Measurements from ENCODE around the gene TNNT3. TPM values are rescaled to one million over a fixed set of nuclear protein-coding genes. Genes with fewer than 3 reads are reported as not detected.

Gene TNNT3
- total RNA-seq, 1 donor from 2014 or later = not detected

DNA sequence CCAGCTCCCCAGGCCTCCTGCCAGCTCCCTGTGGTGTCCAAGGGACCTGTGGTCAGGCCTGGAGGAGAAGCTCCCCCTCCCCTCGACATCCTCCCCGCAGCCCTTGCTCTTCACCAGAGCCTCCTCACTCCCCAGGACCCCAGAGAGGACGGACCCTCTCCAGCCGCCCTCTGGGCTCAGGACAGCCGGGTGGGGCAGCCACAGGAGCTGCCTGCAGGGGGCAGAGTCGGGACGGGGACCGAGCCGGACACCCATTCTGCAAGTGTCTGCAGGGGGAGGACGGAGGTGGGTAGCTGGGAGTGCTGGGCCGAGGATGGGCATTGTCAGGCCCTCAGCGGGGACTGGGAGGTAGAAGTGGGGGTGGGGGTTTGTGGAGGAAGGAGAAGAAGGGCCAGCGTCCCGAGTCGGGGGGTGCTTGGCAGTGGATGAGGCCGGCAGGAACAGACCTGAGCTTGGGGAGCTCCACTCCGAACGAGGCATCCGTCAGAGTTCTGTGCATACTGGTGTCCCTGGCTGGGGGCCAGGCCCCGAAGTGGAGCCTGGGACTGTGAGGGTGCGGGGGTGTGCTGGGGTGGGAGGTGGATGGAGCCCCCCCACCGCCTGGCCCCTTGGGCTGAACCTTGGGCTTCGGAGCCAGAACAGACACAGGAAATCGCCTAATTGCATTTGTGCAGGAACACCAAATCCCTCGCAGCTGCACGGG, 43.0 kb upstream of the TNNT3 start:
- Mint-ChIP-seq H3K36me3 (ENCODE audit: low read depth, unreplicated experiment) (no peaks in the 10 kb centered on the region), H3K4me1 (ENCODE audit: unreplicated experiment) (no peaks in the 10 kb centered on the region), H3K4me3 (ENCODE audit: unreplicated experiment) (no peak overlapping the region), H3K27ac (ENCODE audit: unreplicated experiment) (no peak overlapping the region), H3K9me3 (ENCODE audit: unreplicated experiment) (no peaks in the 10 kb centered on the region), H3K27me3 (ENCODE audit: unreplicated experiment) (peaks cover 7% of the 10 kb centered on the region)
- TF ChIP-seq, protein P1, sequence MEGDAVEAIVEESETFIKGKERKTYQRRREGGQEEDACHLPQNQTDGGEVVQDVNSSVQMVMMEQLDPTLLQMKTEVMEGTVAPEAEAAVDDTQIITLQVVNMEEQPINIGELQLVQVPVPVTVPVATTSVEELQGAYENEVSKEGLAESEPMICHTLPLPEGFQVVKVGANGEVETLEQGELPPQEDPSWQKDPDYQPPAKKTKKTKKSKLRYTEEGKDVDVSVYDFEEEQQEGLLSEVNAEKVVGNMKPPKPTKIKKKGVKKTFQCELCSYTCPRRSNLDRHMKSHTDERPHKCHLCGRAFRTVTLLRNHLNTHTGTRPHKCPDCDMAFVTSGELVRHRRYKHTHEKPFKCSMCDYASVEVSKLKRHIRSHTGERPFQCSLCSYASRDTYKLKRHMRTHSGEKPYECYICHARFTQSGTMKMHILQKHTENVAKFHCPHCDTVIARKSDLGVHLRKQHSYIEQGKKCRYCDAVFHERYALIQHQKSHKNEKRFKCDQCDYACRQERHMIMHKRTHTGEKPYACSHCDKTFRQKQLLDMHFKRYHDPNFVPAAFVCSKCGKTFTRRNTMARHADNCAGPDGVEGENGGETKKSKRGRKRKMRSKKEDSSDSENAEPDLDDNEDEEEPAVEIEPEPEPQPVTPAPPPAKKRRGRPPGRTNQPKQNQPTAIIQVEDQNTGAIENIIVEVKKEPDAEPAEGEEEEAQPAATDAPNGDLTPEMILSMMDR (IDR thresholded peaks at IDR 0.05; ENCODE audit: unreplicated experiment) = peak; percentile 65
- peak; percentile 77 for DNase-seq (ENCODE audit: low spot score)

DNA sequence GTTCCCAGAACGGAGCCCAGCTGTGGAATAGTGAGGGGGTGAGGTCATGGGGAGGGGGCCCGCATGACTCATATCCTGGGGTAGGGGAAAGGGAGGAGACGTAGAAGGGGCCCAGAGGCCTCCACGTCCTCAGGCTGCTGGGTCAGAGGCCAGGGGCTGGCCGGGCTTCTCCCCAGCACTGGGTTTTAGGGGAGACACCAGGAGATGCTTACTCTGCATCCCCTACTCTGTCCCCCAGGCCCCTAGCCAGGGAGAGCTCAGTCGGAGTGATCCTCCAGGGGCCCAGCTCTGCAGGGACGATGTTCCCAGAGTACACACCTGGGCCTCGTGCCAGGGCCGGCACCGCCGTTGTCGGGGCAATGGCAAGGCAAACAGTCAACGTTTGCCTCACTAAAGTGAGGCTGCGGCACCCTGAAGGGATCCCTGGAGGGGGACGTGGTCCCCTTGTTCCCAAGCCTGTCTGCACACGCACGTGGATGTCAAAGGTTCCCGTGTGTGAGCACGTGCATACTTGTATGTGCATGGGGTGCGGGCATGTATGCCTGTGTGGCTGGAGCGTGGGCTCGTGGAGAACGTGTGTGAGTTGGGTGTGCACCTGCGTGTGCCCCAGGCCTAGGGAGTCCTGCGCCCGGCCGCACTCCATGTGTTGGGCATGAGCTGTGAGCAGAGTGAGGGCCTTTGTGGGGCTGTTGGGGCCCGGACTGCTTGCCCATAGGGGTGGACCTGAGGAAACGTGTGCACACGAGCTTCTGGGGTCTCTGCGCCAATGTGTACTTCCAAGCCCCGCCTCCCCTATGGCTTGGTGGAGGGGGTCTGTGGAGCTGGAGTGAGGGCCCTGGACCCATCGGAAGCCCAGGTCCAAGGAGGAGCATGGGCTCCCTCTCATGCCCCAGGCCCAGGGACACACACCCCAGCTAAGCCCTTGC, 42.0 kb upstream of the TNNT3 start:
- H3K27me3 Mint-ChIP-seq (ENCODE audit: unreplicated experiment) = peaks cover 5% of the 10 kb centered on the region
- H3K4me3 Mint-ChIP-seq (ENCODE audit: unreplicated experiment) = no peak overlapping the region
- no peaks in the 10 kb centered on the region for H3K9me3 Mint-ChIP-seq (ENCODE audit: unreplicated experiment)
- H3K36me3 Mint-ChIP-seq (ENCODE audit: low read depth, unreplicated experiment) = no peaks in the 10 kb centered on the region
- TF ChIP-seq, protein P1 (IDR thresholded peaks at IDR 0.05; ENCODE audit: unreplicated experiment) = no peak
- H3K27ac Mint-ChIP-seq (ENCODE audit: unreplicated experiment) = no peak overlapping the region
- no peak for DNase-seq (ENCODE audit: low spot score)
- no peaks in the 10 kb centered on the region for H3K4me1 Mint-ChIP-seq (ENCODE audit: unreplicated experiment)

DNA sequence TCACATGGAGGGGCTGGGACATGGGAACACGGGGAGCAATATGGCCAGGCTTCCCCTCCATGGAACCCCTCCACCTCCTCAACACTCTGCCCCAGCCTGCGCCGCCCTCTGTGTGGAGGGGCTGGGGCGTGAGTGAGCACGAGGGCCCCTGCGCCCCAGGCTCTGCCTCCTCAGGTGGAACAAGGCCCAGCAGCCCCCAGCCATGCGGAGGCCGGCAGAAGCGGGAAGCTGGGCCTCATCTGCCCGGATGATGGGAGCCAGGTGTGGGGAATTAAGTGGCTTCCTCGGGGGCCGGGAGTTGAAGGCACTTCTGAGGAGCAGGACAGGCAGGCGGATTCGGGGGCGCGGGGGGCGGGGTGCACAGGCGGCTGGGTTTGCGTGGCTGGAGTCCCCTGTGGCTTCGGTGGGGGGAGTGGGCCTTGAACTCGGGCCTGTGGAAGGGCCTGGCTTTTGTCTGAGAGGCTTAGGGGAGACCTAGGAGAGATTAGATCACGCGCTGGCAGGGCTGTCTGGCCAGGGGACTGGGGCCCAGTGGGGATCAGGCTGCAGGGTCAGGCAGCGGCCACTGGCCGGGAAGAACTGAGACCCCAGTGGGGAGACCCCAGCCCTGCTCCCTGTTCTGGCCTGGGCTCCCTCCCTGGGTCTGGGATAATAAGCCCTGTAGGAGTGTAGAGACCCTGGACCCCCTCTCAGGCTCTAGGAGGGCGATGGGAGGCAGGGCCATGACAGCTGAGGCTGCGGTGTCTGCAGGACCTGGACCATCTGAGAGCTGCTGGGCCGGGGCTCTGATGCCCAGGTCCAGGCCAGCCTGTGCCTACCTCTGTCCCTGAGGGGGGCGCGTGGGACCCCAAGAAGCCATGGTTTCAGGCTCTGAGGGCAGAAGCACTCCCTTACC, 41.1 kb upstream of the TNNT3 start:
- Mint-ChIP-seq H3K9me3 (ENCODE audit: unreplicated experiment) (no peaks in the 10 kb centered on the region), H3K4me3 (ENCODE audit: unreplicated experiment) (no peak overlapping the region), H3K27ac (ENCODE audit: unreplicated experiment) (no peak overlapping the region), H3K27me3 (ENCODE audit: unreplicated experiment) (peaks cover 5% of the 10 kb centered on the region), H3K36me3 (ENCODE audit: low read depth, unreplicated experiment) (no peaks in the 10 kb centered on the region), H3K4me1 (ENCODE audit: unreplicated experiment) (no peaks in the 10 kb centered on the region)
- no peak for DNase-seq (ENCODE audit: low spot score)
- TF ChIP-seq, protein P1 (IDR thresholded peaks at IDR 0.05; ENCODE audit: unreplicated experiment) = no peak

DNA sequence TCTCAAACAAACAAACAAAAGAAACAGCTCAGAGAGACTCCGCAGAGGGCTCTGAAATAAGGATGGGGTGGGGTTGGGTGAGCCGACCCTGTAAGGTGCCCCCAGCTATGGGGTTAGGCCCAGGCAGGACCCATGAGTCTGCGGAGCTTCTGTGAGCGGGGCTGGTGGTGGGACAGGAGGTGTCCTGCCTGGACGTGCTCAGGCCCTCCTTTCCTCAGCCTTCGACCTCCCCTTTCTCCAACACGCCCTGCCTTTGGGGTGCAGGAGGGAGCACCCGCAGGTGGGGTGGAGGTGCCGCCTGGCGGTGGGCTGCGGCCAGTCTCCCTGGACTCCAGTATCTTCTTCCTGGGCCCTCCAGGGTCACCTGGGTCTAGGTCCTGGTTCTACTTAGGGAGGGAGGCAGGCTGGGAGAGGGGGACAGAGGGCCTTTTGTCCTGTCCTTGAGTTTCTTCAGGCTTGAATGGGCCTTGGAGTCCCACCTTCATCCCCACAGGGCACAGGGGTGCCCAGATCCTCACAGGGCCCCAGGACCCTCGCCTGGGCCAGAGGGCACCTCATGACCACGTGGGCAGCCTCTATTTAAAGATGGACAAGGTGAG, 40.1 kb upstream of the TNNT3 start:
- peaks cover 3% of the 10 kb centered on the region for H3K27me3 Mint-ChIP-seq (ENCODE audit: unreplicated experiment)
- H3K27ac Mint-ChIP-seq (ENCODE audit: unreplicated experiment) = no peak overlapping the region
- no peaks in the 10 kb centered on the region for H3K36me3 Mint-ChIP-seq (ENCODE audit: low read depth, unreplicated experiment)

More for the DNA sequence above, 40.1 kb upstream of the TNNT3 start:
- DNase-seq (ENCODE audit: low spot score) = no peak
- Mint-ChIP-seq H3K9me3 (ENCODE audit: unreplicated experiment) (no peaks in the 10 kb centered on the region), H3K4me1 (ENCODE audit: unreplicated experiment) (no peaks in the 10 kb centered on the region), H3K4me3 (ENCODE audit: unreplicated experiment) (no peak overlapping the region)
- TF ChIP-seq, protein P1 (IDR thresholded peaks at IDR 0.05; ENCODE audit: unreplicated experiment) = no peak

Measured in endothelial cell (in vitro differentiated cells).